NOMO-1 (cell line): ENCODE results near the gene PHGDH.

Source experiments
- DNase-seq, 2 experiments: peaks; one replicate each; lab custom pipeline; 2025; ENCODE audit not compliant: unreplicated experiment in 2 of 2; lab: John Stamatoyannopoulos, UW

PHGDH gene

GRCh38 chr1:119752592-119752991 lies 40.9 kb downstream of the PHGDH start:
- no peak for DNase-seq

- DNase-seq = no peak
These were observed 46.9 kb downstream of the PHGDH start for GRCh38 chr1:119758584-119758983.

GRCh38 chr1:119762409-119762808 lies 50.7 kb downstream of the PHGDH start:
- DNase-seq = no peak

- no peak for DNase-seq
These were observed 51.2 kb downstream of the PHGDH start for GRCh38 chr1:119762953-119763352.

- no peak for DNase-seq
These were observed 52.5 kb downstream of the PHGDH start for GRCh38 chr1:119764220-119764619.

GRCh38 chr1:119766374-119766794 lies 54.6 kb downstream of the PHGDH start:
- no peak for DNase-seq

GRCh38 chr1:119767486-119767885 lies 55.8 kb downstream of the PHGDH start:
- DNase-seq = no peak

- no peak for DNase-seq
These were observed 57.0 kb downstream of the PHGDH start, which contains the start of gene HMGCS2 for GRCh38 chr1:119768778-119769177. Gene HMGCS2, minus strand, starts transcription at chr1:119768905. Its CDS starts 61 bp downstream, at chr1:119768844.

GRCh38 chr1:119771016-119771415 lies 59.3 kb downstream of the PHGDH start:
- no peak for DNase-seq

GRCh38 chr1:119771770-119772169 lies 60.0 kb downstream of the PHGDH start:
- DNase-seq = no peak

- no peak for DNase-seq
These were observed 60.6 kb downstream of the PHGDH start for GRCh38 chr1:119772298-119772697.

- no peak for DNase-seq
These were observed 62.0 kb downstream of the PHGDH start for GRCh38 chr1:119773711-119774241.

GRCh38 chr1:119774746-119775490 lies 63.2 kb downstream of the PHGDH start:
- DNase-seq = no peak

GRCh38 chr1:119778359-119778758 lies 66.6 kb downstream of the PHGDH start:
- no peak for DNase-seq

GRCh38 chr1:119778886-119779560 lies 67.3 kb downstream of the PHGDH start:
- no peak for DNase-seq

- DNase-seq = no peak
These were observed 68.2 kb downstream of the PHGDH start for GRCh38 chr1:119779869-119780356.

- DNase-seq = no peak
These were observed 69.9 kb downstream of the PHGDH start for GRCh38 chr1:119781434-119782210.

GRCh38 chr1:119782631-119783325 lies 71.0 kb downstream of the PHGDH start:
- DNase-seq = no peak

GRCh38 chr1:119783354-119784185 lies 71.8 kb downstream of the PHGDH start:
- DNase-seq = peak; percentile 26 to 56
